Stimulated activated CD4-positive, alpha-beta T cell treated with anti-CD3 and anti-CD28 coated beads, Interleukin-4, amount 100 ng/mL, for 1 hour (primary cell): ENCODE results near the gene ATXN10.

Experiments used
- DNase-seq: peaks from one replicate; pipeline ENCODE4 v3.0.0-alpha.2; 2020

Gene ATXN10

GRCh38 chr22:45833613-45834012 lies 162.0 kb downstream of the ATXN10 start:
- no peak for DNase-seq

- DNase-seq = no peak
These were observed 162.6 kb downstream of the ATXN10 start for GRCh38 chr22:45834241-45834640.

- no peak for DNase-seq
These were observed 163.2 kb downstream of the ATXN10 start for GRCh38 chr22:45834795-45835194.

GRCh38 chr22:45836418-45837169 lies 165.0 kb downstream of the ATXN10 start:
- DNase-seq = no peak

- no peak for DNase-seq
These were observed 165.9 kb downstream of the ATXN10 start for GRCh38 chr22:45837508-45837907.

- DNase-seq = no peak
These were observed 166.8 kb downstream of the ATXN10 start for GRCh38 chr22:45838305-45838887.

- no peak for DNase-seq
These were observed 168.8 kb downstream of the ATXN10 start for GRCh38 chr22:45840483-45840882.

- no peak for DNase-seq
These were observed 170.8 kb downstream of the ATXN10 start for GRCh38 chr22:45842291-45842991.

- no peak for DNase-seq
These were observed 171.4 kb downstream of the ATXN10 start for GRCh38 chr22:45843031-45843430.

GRCh38 chr22:45843986-45844385 lies 172.4 kb downstream of the ATXN10 start:
- no peak for DNase-seq

- no peak for DNase-seq
These were observed 173.4 kb downstream of the ATXN10 start for GRCh38 chr22:45845076-45845487.

- no peak for DNase-seq
These were observed 175.3 kb downstream of the ATXN10 start for GRCh38 chr22:45846952-45847351.

GRCh38 chr22:45848904-45849303 lies 177.3 kb downstream of the ATXN10 start:
- no peak for DNase-seq

- DNase-seq = no peak
These were observed 181.2 kb downstream of the ATXN10 start for GRCh38 chr22:45852826-45853225.

GRCh38 chr22:45855961-45856360 lies 184.3 kb downstream of the ATXN10 start:
- DNase-seq = no peak

GRCh38 chr22:45857519-45857918 lies 185.9 kb downstream of the ATXN10 start:
- DNase-seq = no peak

- DNase-seq = no peak
These were observed 187.9 kb downstream of the ATXN10 start for GRCh38 chr22:45859231-45860161.

- DNase-seq = no peak
These were observed 188.6 kb downstream of the ATXN10 start for GRCh38 chr22:45860201-45860600.

- DNase-seq = no peak
These were observed 189.6 kb downstream of the ATXN10 start for GRCh38 chr22:45861259-45861658.

- DNase-seq = peak; percentile 74
These were observed 192.5 kb downstream of the ATXN10 start for GRCh38 chr22:45863981-45864751.

- no peak for DNase-seq
These were observed 193.4 kb downstream of the ATXN10 start for GRCh38 chr22:45864959-45865476.
